Endometrial microvascular endothelial cells (primary cell): ENCODE results near the gene ZNF557. TPM values are rescaled to one million over a fixed set of nuclear protein-coding genes. Genes with fewer than 3 reads are reported as not detected.
"Not testable (repeated sequence)": the region's sequence is repeated elsewhere in the genome, so short reads cannot be mapped to it uniquely, and the experiment has no call there.

Source experiments
- in situ Hi-C: cut with HindIII; loops from 2 replicates; pipeline ENCODE4 v1.10.0; 2017; ENCODE audit warnings: low sequenced_read_pairs, low pct_unique_long_range_greater_than_20kb; ENCODE audit errors: inconsistent ontology term
- total RNA-seq: library from RNA; depleted of rRNA; stranded (reverse); fragments of >200 nt; gene quantifications from one replicate; pipeline ENCODE4 v1.2.3, GENCODE V29; 2015; ENCODE audit errors: inconsistent ontology term

The ZNF557 gene
- total RNA-seq, result 4.6 TPM

- in situ Hi-C loops, result no loop called here
Measured at GRCh38 chr19:7069042-7069903, at the start of gene ZNF557. ZNF557 (plus strand) TSS chr19:7069703; CDS start chr19:7075075, 5,372 bp downstream.

- in situ Hi-C loops, result not testable (repeated sequence)
Measured at GRCh38 chr19:7021331-7021730, 48.2 kb upstream of the ZNF557 start, which contains the start of gene MBD3L2B. MBD3L2B (minus strand) TSS chr19:7021431; CDS start chr19:7021397, 34 bp downstream.

- in situ Hi-C loops, result not testable (repeated sequence)
Measured at GRCh38 chr19:7028790-7029189, 40.7 kb upstream of the ZNF557 start.

GRCh38 chr19:7030278-7030677, 39.2 kb upstream of the ZNF557 start, which contains the start of gene MBD3L5:
MBD3L5 (plus strand) TSS chr19:7030578; CDS start chr19:7030612, 34 bp downstream.
- in situ Hi-C loops, result not testable (repeated sequence)

- in situ Hi-C loops, result not testable (repeated sequence)
Measured at GRCh38 chr19:7040079-7040478, 29.4 kb upstream of the ZNF557 start, which contains the start of gene MBD3L4. MBD3L4 (minus strand) TSS chr19:7040179; CDS start chr19:7040144, 35 bp downstream.

- in situ Hi-C loops, result not testable (repeated sequence)
Measured at GRCh38 chr19:7041563-7041962, 27.9 kb upstream of the ZNF557 start.

- in situ Hi-C loops, result not testable (repeated sequence)
Measured at GRCh38 chr19:7049021-7049420, 20.5 kb upstream of the ZNF557 start, which contains the start of gene MBD3L2. MBD3L2 (plus strand) TSS chr19:7049321; CDS start chr19:7049374, 53 bp downstream.

- in situ Hi-C loops, result not testable (repeated sequence)
Measured at GRCh38 chr19:7051421-7051820, 18.1 kb upstream of the ZNF557 start.

- in situ Hi-C loops, result not testable (repeated sequence)
Measured at GRCh38 chr19:7052896-7053295, 16.6 kb upstream of the ZNF557 start.

GRCh38 chr19:7054635-7055368, 14.7 kb upstream of the ZNF557 start:
- in situ Hi-C loops, result not testable (repeated sequence)

- in situ Hi-C loops, result not testable (repeated sequence)
Measured at GRCh38 chr19:7055679-7056078, 13.8 kb upstream of the ZNF557 start.

- in situ Hi-C loops, result not testable (repeated sequence)
Measured at GRCh38 chr19:7056371-7056770, 13.1 kb upstream of the ZNF557 start.

GRCh38 chr19:7058576-7058975, 10.9 kb upstream of the ZNF557 start, which contains the start of gene MBD3L3:
MBD3L3 (minus strand) TSS chr19:7058676; CDS start chr19:7058605, 71 bp downstream.
- in situ Hi-C loops, result not testable (repeated sequence)

GRCh38 chr19:7059977-7060376, 9.5 kb upstream of the ZNF557 start:
- in situ Hi-C loops, result not testable (repeated sequence)

GRCh38 chr19:7063339-7063738, 6.2 kb upstream of the ZNF557 start:
- in situ Hi-C loops, result no loop called here

GRCh38 chr19:7063764-7064418, 5.6 kb upstream of the ZNF557 start:
- in situ Hi-C loops, result no loop called here

GRCh38 chr19:7067122-7067521, 2.4 kb upstream of the ZNF557 start:
- in situ Hi-C loops, result not testable (repeated sequence)

- in situ Hi-C loops, result no loop called here
Measured at GRCh38 chr19:7067716-7068115, 1.8 kb upstream of the ZNF557 start.

GRCh38 chr19:7068599-7068998, 904 bp upstream of the ZNF557 start:
- in situ Hi-C loops, result no loop called here
